Fibroblast of lung (primary cell): ENCODE measurements around the gene NFYA. TPM values are rescaled to one million over a fixed set of nuclear protein-coding genes. Genes with fewer than 3 reads are reported as not detected.

Experiments used
- DNase-seq, 2 donors: peaks; one replicate each; pipeline versions ENCODE4 v3.0.0 to v3.0.0-alpha.2; 2010; ENCODE audit warnings: low read depth in 2 of 2
- H2AFZ ChIP-seq: 2 replicates; pipeline ENCODE4 v1.5.1; 2012; ENCODE audit warnings: low read length, control low read depth, inconsistent platforms
- H3K27ac ChIP-seq: 2 replicates; pipeline ENCODE4 v1.5.1; 2011; ENCODE audit warnings: low read length, control low read depth; ENCODE audit not compliant: insufficient read depth
- H3K27me3 ChIP-seq: 2 replicates; pipeline ENCODE4 v1.5.1; 2011; ENCODE audit warnings: mild to moderate bottlenecking, low read length; ENCODE audit not compliant: control insufficient read depth, insufficient read depth
- H3K36me3 ChIP-seq: 2 replicates; pipeline ENCODE4 v1.5.1; 2011; ENCODE audit warnings: low read length; ENCODE audit not compliant: control insufficient read depth, insufficient read depth
- H3K4me1 ChIP-seq: 2 replicates; pipeline ENCODE4 v1.5.1; 2011; ENCODE audit warnings: low read length; ENCODE audit not compliant: control insufficient read depth, insufficient read depth; ENCODE audit errors: extremely low read depth
- H3K4me2 ChIP-seq: 2 replicates; pipeline ENCODE4 v1.5.1; 2011; ENCODE audit warnings: low read length, control low read depth; ENCODE audit not compliant: insufficient read depth; ENCODE audit errors: extremely low read depth
- H3K4me3 ChIP-seq, 4 experiments: fragments of 200-600 bp in 1 of 4; sonication (generic) in 1 of 4; replicated peaks in 1 of 4; 2 replicates each; pipeline ENCODE4 v1.5.1; 2011 to 2016; ENCODE audit warnings: low read length in 4 of 4, low read depth in 3 of 4, mild to moderate bottlenecking in 3 of 4, control low read depth in 2 of 4, inconsistent platforms in 1 of 4, mixed read lengths in 1 of 4; ENCODE audit not compliant: insufficient read depth in 1 of 4; ENCODE audit errors: control extremely low read depth in 1 of 4
- H3K79me2 ChIP-seq: 2 replicates; pipeline ENCODE4 v1.5.1; 2012; ENCODE audit warnings: mild to moderate bottlenecking, low read length, inconsistent platforms; ENCODE audit not compliant: control insufficient read depth, insufficient read depth
- H3K9ac ChIP-seq: 2 replicates; pipeline ENCODE4 v1.5.1; 2011; ENCODE audit warnings: mild to moderate bottlenecking, low read length, control low read depth; ENCODE audit not compliant: insufficient read depth
- H3K9me3 ChIP-seq: 2 replicates; pipeline ENCODE4 v1.5.1; 2012; ENCODE audit warnings: low read depth, low read length; ENCODE audit not compliant: control insufficient read depth, insufficient read depth
- H4K20me1 ChIP-seq: 2 replicates; pipeline ENCODE4 v1.5.1; 2011; ENCODE audit warnings: low read length; ENCODE audit not compliant: control insufficient read depth, insufficient read depth; ENCODE audit errors: extremely low read depth
- CTCF ChIP-seq, 2 donors: IDR thresholded peaks in 1 of 2; conservative IDR thresholded peaks in 1 of 2; 1 replicate in 1 of 2; 2 replicates in 1 of 2; pipeline ENCODE4 v1.5.1; 2011 to 2012; ENCODE audit warnings: low read length in 2 of 2, control low read depth in 1 of 2, inconsistent platforms in 1 of 2, low read depth in 1 of 2, mild to moderate bottlenecking in 1 of 2
- EZH2 ChIP-seq: IDR thresholded peaks from 2 replicates; pipeline ENCODE4 v1.5.1; 2012; ENCODE audit warnings: low read length, control low read depth, mild to moderate bottlenecking; ENCODE audit errors: missing control alignments
- polyA plus RNA-seq, 2 donors: library from polyadenylated mRNA; depleted of rRNA in 1 of 2; stranded (reverse) in 1 of 2; unstranded in 1 of 2; fragments of >200 nt; gene quantifications; 2 replicates each; pipeline ENCODE4 v1.2.1, GENCODE V29; 2011 to 2012; ENCODE audit warnings: missing spikeins in 1 of 2
- total RNA-seq: library from RNA; depleted of rRNA; stranded (reverse); fragments of >200 nt; gene quantifications from 2 replicates; pipeline ENCODE4 v1.2.1, GENCODE V29; 2014

NFYA gene
- total and polyA plus RNA-seq, 2 donors (not counting 1 experiment from before 2014, with no cell fraction given): 6.9 to 14.9 TPM

DNA sequence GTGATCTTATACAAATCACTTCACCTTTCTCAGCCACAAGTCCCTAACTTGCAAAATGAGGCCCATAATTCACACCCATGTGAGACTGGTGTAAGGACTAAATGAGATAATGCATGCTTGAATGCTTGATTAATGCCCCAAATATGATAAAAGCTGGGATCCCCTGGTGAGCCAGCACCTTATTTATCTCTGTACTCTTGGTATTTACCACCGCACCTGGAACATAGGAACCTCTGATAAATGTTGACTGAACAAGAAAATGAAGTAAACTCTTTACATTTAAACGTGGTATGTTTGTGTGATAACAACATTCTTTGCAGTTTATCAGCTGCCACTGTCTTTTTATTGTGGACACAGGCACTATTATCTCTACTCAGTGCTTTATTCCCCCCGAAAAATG, 22.2 kb upstream of the NFYA start:
- DNase-seq: no peak
- Histone ChIP-seq H3K4me1 (no peaks in the 10 kb centered on the region), H3K36me3 (no peaks in the 10 kb centered on the region), H3K4me3 (no peak overlapping the region), H4K20me1 (no peaks in the 10 kb centered on the region), H3K4me2 (no peak overlapping the region), H3K27ac (no peak overlapping the region), H2AFZ (no peak overlapping the region), H3K79me2 (no peaks in the 10 kb centered on the region), H3K9me3 (no peaks in the 10 kb centered on the region), H3K27me3 (peaks cover 2% of the 10 kb centered on the region), H3K9ac (no peak overlapping the region)
- TF ChIP-seq CTCF (conservative IDR thresholded peaks at IDR 0.05 in 1 of 2, IDR thresholded peaks at IDR 0.05 in 1 of 2; ENCODE audit: low read depth in 1 of 2, low read length in 2 of 2) (no peak), EZH2 (no peak)

GRCh38 chr6:41051873-41052272, 20.9 kb upstream of the NFYA start:
- no peak overlapping the region for H2AFZ ChIP-seq
- H3K36me3 ChIP-seq: no peaks in the 10 kb centered on the region
- no peak overlapping the region for H3K4me2 ChIP-seq
- no peak overlapping the region for H3K27ac ChIP-seq
- no peak overlapping the region for H3K4me3 ChIP-seq
- no peaks in the 10 kb centered on the region for H4K20me1 ChIP-seq
- no peak overlapping the region for H3K9ac ChIP-seq
- peaks cover under 1% of the 10 kb centered on the region for H3K27me3 ChIP-seq
- no peaks in the 10 kb centered on the region for H3K4me1 ChIP-seq
- TF ChIP-seq EZH2: no peak
- no peak for TF ChIP-seq CTCF (conservative IDR thresholded peaks at IDR 0.05 in 1 of 2, IDR thresholded peaks at IDR 0.05 in 1 of 2; ENCODE audit: low read depth in 1 of 2, low read length in 2 of 2)
- no peaks in the 10 kb centered on the region for H3K9me3 ChIP-seq
- no peak for DNase-seq
- H3K79me2 ChIP-seq: no peaks in the 10 kb centered on the region

- Histone ChIP-seq H3K36me3 (no peaks in the 10 kb centered on the region), H2AFZ (no peak within 1 kb of the TSS), H3K27ac (no peak within 1 kb of the TSS), H3K9ac (no peak within 1 kb of the TSS), H3K79me2 (no peaks in the 10 kb centered on the region), H3K4me1 (no peaks in the 10 kb centered on the region), H3K9me3 (no peaks in the 10 kb centered on the region), H4K20me1 (no peaks in the 10 kb centered on the region), H3K4me2 (no peak within 1 kb of the TSS), H3K4me3 (no peak within 1 kb of the TSS), H3K27me3 (no peaks in the 10 kb centered on the region)
- TF ChIP-seq CTCF (conservative IDR thresholded peaks at IDR 0.05 in 1 of 2, IDR thresholded peaks at IDR 0.05 in 1 of 2; ENCODE audit: low read depth in 1 of 2, low read length in 2 of 2): no peak
- no peak for TF ChIP-seq EZH2
- no peak for DNase-seq
Observed at GRCh38 chr6:41053041-41053440, 19.7 kb upstream of the NFYA start, which contains the start of gene APOBEC2. Gene APOBEC2 (plus strand): TSS chr6:41053202. CDS start chr6:41053348, 146 bp downstream.
